HG03469 (cell line): ENCODE measurements around the gene MDFI.

Experiments used
- ATAC-seq: cut with Tn5 transposase; IDR thresholded peaks from one replicate; pipeline ENCODE4 v1.9.1; 2021; ENCODE audit warnings: mild to moderate bottlenecking, moderate library complexity, moderate number of reproducible peaks; ENCODE audit not compliant: unreplicated experiment

The MDFI gene

GRCh38 chr6:41684311-41685180 is 46.3 kb downstream of the MDFI start:
- no peak for ATAC-seq

- no peak for ATAC-seq
These were observed 47.5 kb downstream of the MDFI start for GRCh38 chr6:41685641-41686380.

- ATAC-seq, result no peak
These were observed 49.4 kb downstream of the MDFI start for GRCh38 chr6:41687501-41688175.

- no peak for ATAC-seq
These were observed 50.1 kb downstream of the MDFI start for GRCh38 chr6:41688256-41688965.

GRCh38 chr6:41689171-41690008 is 51.1 kb downstream of the MDFI start:
- ATAC-seq, result no peak

- no peak for ATAC-seq
These were observed 52.5 kb downstream of the MDFI start for GRCh38 chr6:41690541-41691330.

- ATAC-seq, result no peak
These were observed 53.3 kb downstream of the MDFI start for GRCh38 chr6:41691426-41692079.

- no peak for ATAC-seq
These were observed 53.9 kb downstream of the MDFI start for GRCh38 chr6:41692080-41692675.

- no peak for ATAC-seq
These were observed 54.5 kb downstream of the MDFI start for GRCh38 chr6:41692730-41693129.

- no peak for ATAC-seq
These were observed 55.3 kb downstream of the MDFI start for GRCh38 chr6:41693281-41694240.

- ATAC-seq, result no peak
These were observed 56.7 kb downstream of the MDFI start for GRCh38 chr6:41694815-41695526.

GRCh38 chr6:41695825-41696224 is 57.6 kb downstream of the MDFI start:
- ATAC-seq, result no peak

- ATAC-seq, result no peak
These were observed 58.5 kb downstream of the MDFI start for GRCh38 chr6:41696788-41697187.

GRCh38 chr6:41697861-41698781 is 59.9 kb downstream of the MDFI start:
- ATAC-seq, result no peak

GRCh38 chr6:41699063-41699462 is 60.8 kb downstream of the MDFI start:
- no peak for ATAC-seq
